Esophagus muscularis mucosa (tissue), 3 donors: Measurements from ENCODE around the gene SLC8B1.

Experiments
- POLR2A ChIP-seq: fragments of 450-650 bp; IDR thresholded peaks from one replicate; pipeline ENCODE4 v1.6.1; 2017; ENCODE audit warnings: antibody characterized with exemption, moderate library complexity, mild to moderate bottlenecking, low read depth
- POLR2AphosphoS5 ChIP-seq, 2 donors: sonication (generic); formaldehyde crosslinking; IDR thresholded peaks; one replicate each; pipeline ENCODE4 v1.6.1; 2017; ENCODE audit warnings: antibody characterized with exemption in 2 of 2
- TF ChIP-seq, protein P1 (sequence below), 3 experiments: fragments of 200-600 bp in 2 of 3; fragments of 450-650 bp in 1 of 3; sonication (generic) in 2 of 3; IDR thresholded peaks; one replicate each; pipeline ENCODE4 v1.5.1; 2017 to 2019; ENCODE audit warnings: antibody characterized with exemption in 3 of 3, mild to moderate bottlenecking in 2 of 3, moderate library complexity in 1 of 3

DNA sequence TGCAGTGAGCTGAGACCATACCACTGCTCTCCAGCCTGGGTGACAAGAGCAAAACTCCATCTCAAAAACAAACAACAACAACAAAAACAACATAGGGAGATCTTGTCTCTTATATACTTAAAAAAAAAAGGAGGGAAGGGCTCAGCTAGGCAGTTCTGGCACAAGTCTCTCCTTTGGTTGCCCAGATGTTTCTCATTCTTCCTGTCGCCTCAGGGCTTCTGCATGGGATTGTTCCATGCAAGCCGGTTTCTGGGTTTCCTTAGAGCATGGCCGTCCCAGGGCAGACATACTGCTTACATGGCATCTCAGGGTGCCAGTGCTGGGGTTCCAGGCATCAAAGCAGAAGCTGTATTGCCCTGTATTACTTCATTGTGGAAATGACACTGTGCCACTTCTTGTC lies 5.2 kb upstream of the SLC8B1 start:
- TF ChIP-seq, protein P1, sequence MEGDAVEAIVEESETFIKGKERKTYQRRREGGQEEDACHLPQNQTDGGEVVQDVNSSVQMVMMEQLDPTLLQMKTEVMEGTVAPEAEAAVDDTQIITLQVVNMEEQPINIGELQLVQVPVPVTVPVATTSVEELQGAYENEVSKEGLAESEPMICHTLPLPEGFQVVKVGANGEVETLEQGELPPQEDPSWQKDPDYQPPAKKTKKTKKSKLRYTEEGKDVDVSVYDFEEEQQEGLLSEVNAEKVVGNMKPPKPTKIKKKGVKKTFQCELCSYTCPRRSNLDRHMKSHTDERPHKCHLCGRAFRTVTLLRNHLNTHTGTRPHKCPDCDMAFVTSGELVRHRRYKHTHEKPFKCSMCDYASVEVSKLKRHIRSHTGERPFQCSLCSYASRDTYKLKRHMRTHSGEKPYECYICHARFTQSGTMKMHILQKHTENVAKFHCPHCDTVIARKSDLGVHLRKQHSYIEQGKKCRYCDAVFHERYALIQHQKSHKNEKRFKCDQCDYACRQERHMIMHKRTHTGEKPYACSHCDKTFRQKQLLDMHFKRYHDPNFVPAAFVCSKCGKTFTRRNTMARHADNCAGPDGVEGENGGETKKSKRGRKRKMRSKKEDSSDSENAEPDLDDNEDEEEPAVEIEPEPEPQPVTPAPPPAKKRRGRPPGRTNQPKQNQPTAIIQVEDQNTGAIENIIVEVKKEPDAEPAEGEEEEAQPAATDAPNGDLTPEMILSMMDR (IDR thresholded peaks at IDR 0.05) = no peak
- no peak for TF ChIP-seq POLR2AphosphoS5 (IDR thresholded peaks at IDR 0.05)
- no peak for TF ChIP-seq POLR2A
